ENCODE results near the gene CTSL.

The CTSL gene

GRCh38 chr9:87701931-87702421 is 23.9 kb upstream of the CTSL start:
- DNase-seq: no peak

- no peak for DNase-seq
Observed at GRCh38 chr9:87702921-87703320, 23.0 kb upstream of the CTSL start.

- no peak for DNase-seq
Observed at GRCh38 chr9:87703636-87704276, 22.2 kb upstream of the CTSL start.

GRCh38 chr9:87704342-87704741 is 21.6 kb upstream of the CTSL start:
- no peak for DNase-seq

GRCh38 chr9:87706066-87706739 is 19.7 kb upstream of the CTSL start:
- no peak for DNase-seq

- DNase-seq: no peak
Observed at GRCh38 chr9:87707805-87708506, 18.0 kb upstream of the CTSL start.

- DNase-seq: no peak
Observed at GRCh38 chr9:87708546-87708945, 17.4 kb upstream of the CTSL start.

GRCh38 chr9:87708986-87709728 is 16.8 kb upstream of the CTSL start:
- no peak for DNase-seq

- no peak for DNase-seq
Observed at GRCh38 chr9:87710443-87710842, 15.5 kb upstream of the CTSL start.

GRCh38 chr9:87711857-87712800 is 13.8 kb upstream of the CTSL start:
- no peak for DNase-seq

- no peak for DNase-seq
Observed at GRCh38 chr9:87712801-87713277, 13.1 kb upstream of the CTSL start.

GRCh38 chr9:87713278-87713987 is 12.5 kb upstream of the CTSL start:
- no peak for DNase-seq

GRCh38 chr9:87713988-87714330 is 12.0 kb upstream of the CTSL start:
- no peak for DNase-seq

GRCh38 chr9:87714819-87715218 is 11.1 kb upstream of the CTSL start:
- no peak for DNase-seq

- no peak for DNase-seq
Observed at GRCh38 chr9:87716141-87716540, 9.8 kb upstream of the CTSL start.

GRCh38 chr9:87717456-87717855 is 8.5 kb upstream of the CTSL start:
- DNase-seq: no peak

- DNase-seq: no peak
Observed at GRCh38 chr9:87718231-87718630, 7.7 kb upstream of the CTSL start.

- no peak for DNase-seq
Observed at GRCh38 chr9:87718852-87719612, 6.9 kb upstream of the CTSL start.

GRCh38 chr9:87720173-87720572 is 5.7 kb upstream of the CTSL start:
- no peak for DNase-seq

GRCh38 chr9:87722393-87723088 is 3.4 kb upstream of the CTSL start:
- no peak for DNase-seq

All from NCI-H2081 treated with DMSO at 0.1 percent for 48 hours (cell line).